NT2/D1 (cell line): Measurements from ENCODE around the gene GRB7.

ENCODE experiments used
- SUZ12 ChIP-seq: IDR thresholded peaks from 2 replicates; pipeline ENCODE4 v1.6.1; 2011; ENCODE audit not compliant: insufficient read length, insufficient read depth; ENCODE audit errors: extremely low read depth
- ZNF274 ChIP-seq: IDR thresholded peaks from 2 replicates; pipeline ENCODE4 v1.6.1; 2011; ENCODE audit warnings: mild to moderate bottlenecking, low read depth, low read length

- TF ChIP-seq ZNF274 = no peak
- no peak for TF ChIP-seq SUZ12
These were observed 50.2 kb downstream of the GRB7 start for GRCh38 chr17:39787743-39788484.
